SK-N-SH treated with all-trans-retinoic acid at 6 μM for 48 hours (cell line): ENCODE measurements around the gene SPATS2L.

Experiments used
- ATAC-seq: fragments of 200-7000 bp; cut with Tn5 transposase; 3 replicates; pipeline ENCODE4 v1.9.1; 2020; ENCODE audit warnings: mild to moderate bottlenecking, moderate library complexity
- ARNTL ChIP-seq: fragments of 450-650 bp; formaldehyde crosslinking; IDR thresholded peaks from 2 replicates; pipeline ENCODE4 v1.5.0; 2020; ENCODE audit warnings: low read depth, mild to moderate bottlenecking, moderate library complexity, borderline replicate concordance
- BACH2 ChIP-seq: fragments of 250-450 bp; sonication (Bioruptor Pico); IDR thresholded peaks from 2 replicates; pipeline ENCODE4 v1.9.0; 2021; ENCODE audit warnings: mild to moderate bottlenecking, borderline replicate concordance
- CSDC2 ChIP-seq: fragments of 250-450 bp; sonication (Bioruptor Pico); IDR thresholded peaks from 2 replicates; pipeline ENCODE4 v1.5.0; 2020; ENCODE audit warnings: mild to moderate bottlenecking, moderate library complexity
- ESRRG ChIP-seq: fragments of 250-450 bp; sonication (Bioruptor Pico); IDR thresholded peaks from 2 replicates; pipeline ENCODE4 v1.6.1; 2021; ENCODE audit warnings: mild to moderate bottlenecking
- GLIS3 ChIP-seq: fragments of 250-450 bp; sonication (Bioruptor Pico); IDR thresholded peaks from 2 replicates; pipeline ENCODE4 v1.5.0; 2020; ENCODE audit warnings: mild to moderate bottlenecking, moderate library complexity
- OSR1 ChIP-seq: fragments of 250-450 bp; sonication (Bioruptor Pico); IDR thresholded peaks from 2 replicates; pipeline ENCODE4 v1.8.0; 2022; ENCODE audit warnings: moderate library complexity, mild to moderate bottlenecking, inconsistent platforms
- PPARA ChIP-seq: fragments of 250-450 bp; sonication (Bioruptor Pico); IDR thresholded peaks from 2 replicates; pipeline ENCODE4 v1.5.0; 2020; ENCODE audit warnings: mild to moderate bottlenecking, borderline replicate concordance
- RARB ChIP-seq: fragments of 250-450 bp; sonication (Bioruptor Pico); IDR thresholded peaks from 2 replicates; pipeline ENCODE4 v1.8.0; 2021; ENCODE audit warnings: mild to moderate bottlenecking, moderate library complexity
- SNAI2 ChIP-seq: fragments of 250-450 bp; sonication (Bioruptor Pico); IDR thresholded peaks from 2 replicates; pipeline ENCODE4 v1.5.0; 2020; ENCODE audit warnings: mild to moderate bottlenecking, moderate library complexity
- TCF4 ChIP-seq: fragments of 250-450 bp; sonication (Bioruptor Pico); IDR thresholded peaks from 2 replicates; pipeline ENCODE4 v1.8.0; 2021; ENCODE audit warnings: mild to moderate bottlenecking, moderate library complexity, borderline replicate concordance
- TOX ChIP-seq: fragments of 250-450 bp; sonication (Bioruptor Pico); IDR thresholded peaks from 2 replicates; pipeline ENCODE4 v1.8.0; 2021; ENCODE audit warnings: mild to moderate bottlenecking, moderate library complexity, borderline replicate concordance
- ZC3H10 ChIP-seq: fragments of 250-450 bp; sonication (Bioruptor Pico); IDR thresholded peaks from 2 replicates; pipeline ENCODE4 v1.5.1; 2021; ENCODE audit warnings: mild to moderate bottlenecking, moderate library complexity
- ZFP3 ChIP-seq: fragments of 250-450 bp; sonication (Bioruptor Pico); IDR thresholded peaks from 2 replicates; pipeline ENCODE4 v1.5.0; 2020; ENCODE audit warnings: mild to moderate bottlenecking, moderate library complexity
- ZFP30 ChIP-seq: fragments of 450-650 bp; formaldehyde crosslinking; IDR thresholded peaks from 2 replicates; pipeline ENCODE4 v1.5.0; 2022; ENCODE audit warnings: mild to moderate bottlenecking, moderate library complexity
- ZNF8 ChIP-seq: fragments of 450-650 bp; formaldehyde crosslinking; IDR thresholded peaks from 2 replicates; pipeline ENCODE4 v1.5.0; 2020; ENCODE audit warnings: mild to moderate bottlenecking, moderate library complexity
- TF ChIP-seq, protein P1 (sequence below): fragments of 250-450 bp; sonication (Bioruptor Pico); IDR thresholded peaks from 2 replicates; pipeline ENCODE4 v1.8.0; 2021; ENCODE audit warnings: low read depth, mild to moderate bottlenecking, moderate library complexity, borderline replicate concordance
- TF ChIP-seq, protein P2 (sequence below): fragments of 250-450 bp; sonication (Bioruptor Pico); IDR thresholded peaks from 2 replicates; pipeline ENCODE4 v1.5.0; 2020; ENCODE audit warnings: mild to moderate bottlenecking, moderate library complexity
- TF ChIP-seq, protein P3 (sequence below): fragments of 250-450 bp; sonication (Bioruptor Pico); IDR thresholded peaks from 2 replicates; pipeline ENCODE4 v1.8.0; 2020; ENCODE audit warnings: mild to moderate bottlenecking, moderate library complexity, borderline replicate concordance
- TF ChIP-seq, protein P4 (sequence below): fragments of 250-450 bp; sonication (Bioruptor Pico); IDR thresholded peaks from 2 replicates; pipeline ENCODE4 v1.5.1; 2021; ENCODE audit warnings: mild to moderate bottlenecking, moderate library complexity

Gene SPATS2L

DNA sequence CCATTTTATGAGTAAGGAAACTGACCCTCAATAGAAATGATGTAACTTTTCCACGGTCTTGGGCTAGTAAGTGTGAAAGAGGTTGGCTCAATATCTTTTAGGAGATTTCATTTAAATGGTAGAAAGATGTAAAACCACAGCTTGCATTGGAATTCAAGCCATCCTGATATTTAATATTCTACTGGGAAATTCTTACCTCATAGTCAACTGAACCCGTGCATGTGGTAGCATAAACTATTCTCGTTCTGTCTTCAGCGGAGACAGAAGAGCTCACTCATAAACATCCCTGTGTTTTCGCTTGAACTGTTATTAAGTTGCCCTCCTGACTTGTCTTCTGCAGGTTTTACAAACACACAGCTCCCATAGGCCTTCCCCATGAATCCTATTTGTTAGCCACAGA lies 8.5 kb upstream of the SPATS2L start:
- ATAC-seq = no peak
- TF ChIP-seq, protein P1, sequence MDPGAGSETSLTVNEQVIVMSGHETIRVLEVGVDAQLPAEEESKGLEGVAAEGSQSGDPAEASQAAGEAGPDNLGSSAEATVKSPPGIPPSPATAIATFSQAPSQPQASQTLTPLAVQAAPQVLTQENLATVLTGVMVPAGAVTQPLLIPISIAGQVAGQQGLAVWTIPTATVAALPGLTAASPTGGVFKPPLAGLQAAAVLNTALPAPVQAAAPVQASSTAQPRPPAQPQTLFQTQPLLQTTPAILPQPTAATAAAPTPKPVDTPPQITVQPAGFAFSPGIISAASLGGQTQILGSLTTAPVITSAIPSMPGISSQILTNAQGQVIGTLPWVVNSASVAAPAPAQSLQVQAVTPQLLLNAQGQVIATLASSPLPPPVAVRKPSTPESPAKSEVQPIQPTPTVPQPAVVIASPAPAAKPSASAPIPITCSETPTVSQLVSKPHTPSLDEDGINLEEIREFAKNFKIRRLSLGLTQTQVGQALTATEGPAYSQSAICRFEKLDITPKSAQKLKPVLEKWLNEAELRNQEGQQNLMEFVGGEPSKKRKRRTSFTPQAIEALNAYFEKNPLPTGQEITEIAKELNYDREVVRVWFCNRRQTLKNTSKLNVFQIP = no peak
- TF ChIP-seq RARB (CRISPR knock-in tag) (no peak), ARNTL (CRISPR knock-in tag) (no peak), PPARA (CRISPR knock-in tag) (no peak), OSR1 (no peak), TCF4 (CRISPR knock-in tag) (no peak), ZNF8 (CRISPR knock-in tag) (no peak), CSDC2 (CRISPR knock-in tag) (no peak), ZC3H10 (CRISPR knock-in tag) (no peak), ZFP3 (CRISPR knock-in tag) (no peak), TOX (CRISPR knock-in tag) (no peak), GLIS3 (CRISPR knock-in tag) (no peak), BACH2 (CRISPR knock-in tag) (no peak), ESRRG (CRISPR knock-in tag) (no peak)
- TF ChIP-seq, protein P2, sequence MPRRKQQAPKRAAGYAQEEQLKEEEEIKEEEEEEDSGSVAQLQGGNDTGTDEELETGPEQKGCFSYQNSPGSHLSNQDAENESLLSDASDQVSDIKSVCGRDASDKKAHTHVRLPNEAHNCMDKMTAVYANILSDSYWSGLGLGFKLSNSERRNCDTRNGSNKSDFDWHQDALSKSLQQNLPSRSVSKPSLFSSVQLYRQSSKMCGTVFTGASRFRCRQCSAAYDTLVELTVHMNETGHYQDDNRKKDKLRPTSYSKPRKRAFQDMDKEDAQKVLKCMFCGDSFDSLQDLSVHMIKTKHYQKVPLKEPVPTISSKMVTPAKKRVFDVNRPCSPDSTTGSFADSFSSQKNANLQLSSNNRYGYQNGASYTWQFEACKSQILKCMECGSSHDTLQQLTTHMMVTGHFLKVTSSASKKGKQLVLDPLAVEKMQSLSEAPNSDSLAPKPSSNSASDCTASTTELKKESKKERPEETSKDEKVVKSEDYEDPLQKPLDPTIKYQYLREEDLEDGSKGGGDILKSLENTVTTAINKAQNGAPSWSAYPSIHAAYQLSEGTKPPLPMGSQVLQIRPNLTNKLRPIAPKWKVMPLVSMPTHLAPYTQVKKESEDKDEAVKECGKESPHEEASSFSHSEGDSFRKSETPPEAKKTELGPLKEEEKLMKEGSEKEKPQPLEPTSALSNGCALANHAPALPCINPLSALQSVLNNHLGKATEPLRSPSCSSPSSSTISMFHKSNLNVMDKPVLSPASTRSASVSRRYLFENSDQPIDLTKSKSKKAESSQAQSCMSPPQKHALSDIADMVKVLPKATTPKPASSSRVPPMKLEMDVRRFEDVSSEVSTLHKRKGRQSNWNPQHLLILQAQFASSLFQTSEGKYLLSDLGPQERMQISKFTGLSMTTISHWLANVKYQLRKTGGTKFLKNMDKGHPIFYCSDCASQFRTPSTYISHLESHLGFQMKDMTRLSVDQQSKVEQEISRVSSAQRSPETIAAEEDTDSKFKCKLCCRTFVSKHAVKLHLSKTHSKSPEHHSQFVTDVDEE (CRISPR knock-in tag) = no peak
- TF ChIP-seq, protein P3, sequence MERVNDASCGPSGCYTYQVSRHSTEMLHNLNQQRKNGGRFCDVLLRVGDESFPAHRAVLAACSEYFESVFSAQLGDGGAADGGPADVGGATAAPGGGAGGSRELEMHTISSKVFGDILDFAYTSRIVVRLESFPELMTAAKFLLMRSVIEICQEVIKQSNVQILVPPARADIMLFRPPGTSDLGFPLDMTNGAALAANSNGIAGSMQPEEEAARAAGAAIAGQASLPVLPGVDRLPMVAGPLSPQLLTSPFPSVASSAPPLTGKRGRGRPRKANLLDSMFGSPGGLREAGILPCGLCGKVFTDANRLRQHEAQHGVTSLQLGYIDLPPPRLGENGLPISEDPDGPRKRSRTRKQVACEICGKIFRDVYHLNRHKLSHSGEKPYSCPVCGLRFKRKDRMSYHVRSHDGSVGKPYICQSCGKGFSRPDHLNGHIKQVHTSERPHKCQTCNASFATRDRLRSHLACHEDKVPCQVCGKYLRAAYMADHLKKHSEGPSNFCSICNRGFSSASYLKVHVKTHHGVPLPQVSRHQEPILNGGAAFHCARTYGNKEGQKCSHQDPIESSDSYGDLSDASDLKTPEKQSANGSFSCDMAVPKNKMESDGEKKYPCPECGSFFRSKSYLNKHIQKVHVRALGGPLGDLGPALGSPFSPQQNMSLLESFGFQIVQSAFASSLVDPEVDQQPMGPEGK (CRISPR knock-in tag) = no peak
- TF ChIP-seq, protein P4, sequence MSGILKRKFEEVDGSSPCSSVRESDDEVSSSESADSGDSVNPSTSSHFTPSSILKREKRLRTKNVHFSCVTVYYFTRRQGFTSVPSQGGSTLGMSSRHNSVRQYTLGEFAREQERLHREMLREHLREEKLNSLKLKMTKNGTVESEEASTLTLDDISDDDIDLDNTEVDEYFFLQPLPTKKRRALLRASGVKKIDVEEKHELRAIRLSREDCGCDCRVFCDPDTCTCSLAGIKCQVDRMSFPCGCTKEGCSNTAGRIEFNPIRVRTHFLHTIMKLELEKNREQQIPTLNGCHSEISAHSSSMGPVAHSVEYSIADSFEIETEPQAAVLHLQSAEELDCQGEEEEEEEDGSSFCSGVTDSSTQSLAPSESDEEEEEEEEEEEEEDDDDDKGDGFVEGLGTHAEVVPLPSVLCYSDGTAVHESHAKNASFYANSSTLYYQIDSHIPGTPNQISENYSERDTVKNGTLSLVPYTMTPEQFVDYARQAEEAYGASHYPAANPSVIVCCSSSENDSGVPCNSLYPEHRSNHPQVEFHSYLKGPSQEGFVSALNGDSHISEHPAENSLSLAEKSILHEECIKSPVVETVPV (CRISPR knock-in tag) = no peak

DNA sequence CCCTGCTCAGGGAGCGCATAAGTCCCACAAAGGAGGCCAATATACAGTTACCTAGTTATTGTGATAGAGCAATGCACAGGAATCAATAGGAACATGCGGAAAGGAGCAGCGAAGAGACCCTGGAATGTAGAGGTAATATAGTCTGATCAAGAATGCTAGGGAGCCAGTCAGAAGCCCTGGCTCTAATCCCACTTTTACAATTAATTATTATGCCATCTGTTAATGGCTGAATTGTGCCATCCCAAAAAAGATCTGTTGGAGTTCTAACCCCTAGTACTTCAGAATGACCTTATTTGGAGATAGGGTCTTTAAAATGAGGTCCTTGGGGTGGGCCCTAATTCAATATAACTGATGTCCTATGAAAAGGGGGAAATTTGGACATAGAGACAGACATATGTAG lies 7.7 kb upstream of the SPATS2L start:
- ATAC-seq = no peak
- TF ChIP-seq TOX (CRISPR knock-in tag) (no peak), PPARA (CRISPR knock-in tag) (no peak), RARB (CRISPR knock-in tag) (no peak), ESRRG (CRISPR knock-in tag) (no peak), ZFP30 (CRISPR knock-in tag) (no peak), ARNTL (CRISPR knock-in tag) (no peak), SNAI2 (no peak), BACH2 (CRISPR knock-in tag) (no peak)
- TF ChIP-seq, protein P3 (CRISPR knock-in tag) = no peak

DNA sequence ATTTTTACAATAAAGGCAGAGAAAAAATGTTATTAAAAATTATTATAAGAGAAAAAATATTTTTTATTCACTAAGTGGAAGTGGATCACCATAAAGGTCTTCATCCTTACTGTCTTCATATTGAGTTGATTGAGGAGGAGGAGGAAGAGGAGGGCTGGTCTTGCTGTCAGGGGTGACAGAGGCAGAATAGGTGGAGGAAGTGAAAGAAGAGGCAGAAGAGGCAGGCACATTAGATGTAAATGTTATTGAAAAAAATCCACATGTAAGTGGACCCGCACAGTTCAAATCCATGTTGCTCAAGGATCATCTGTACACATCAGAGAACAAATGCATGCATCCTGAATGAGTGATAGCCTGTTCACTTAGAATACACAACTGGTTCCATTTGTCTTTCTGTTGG lies 6.4 kb upstream of the SPATS2L start:
- no peak for ATAC-seq
- TF ChIP-seq, protein P1 = no peak
- TF ChIP-seq ESRRG (CRISPR knock-in tag) (no peak), PPARA (CRISPR knock-in tag) (no peak)
- TF ChIP-seq, protein P2 (CRISPR knock-in tag) = no peak
- TF ChIP-seq, protein P4 (CRISPR knock-in tag) = no peak
